VCaP (cell line): ENCODE measurements around the gene ZNF200.
"Not testable (repeated sequence)": the region's sequence is repeated elsewhere in the genome, so short reads cannot be mapped to it uniquely, and the experiment has no call there.

Experiments
- H3K27ac ChIP-seq: fragments of 450-650 bp; 2 replicates; pipeline ENCODE4 v1.5.1; 2017
- TF ChIP-seq, protein P1 (sequence below): fragments of 450-650 bp; conservative IDR thresholded peaks from 2 replicates; pipeline ENCODE4 v1.5.1; 2017; ENCODE audit warnings: mild to moderate bottlenecking, moderate library complexity

The ZNF200 gene

GRCh38 chr16:3212006-3212405 lies 23.0 kb downstream of the ZNF200 start:
- TF ChIP-seq, protein P1, sequence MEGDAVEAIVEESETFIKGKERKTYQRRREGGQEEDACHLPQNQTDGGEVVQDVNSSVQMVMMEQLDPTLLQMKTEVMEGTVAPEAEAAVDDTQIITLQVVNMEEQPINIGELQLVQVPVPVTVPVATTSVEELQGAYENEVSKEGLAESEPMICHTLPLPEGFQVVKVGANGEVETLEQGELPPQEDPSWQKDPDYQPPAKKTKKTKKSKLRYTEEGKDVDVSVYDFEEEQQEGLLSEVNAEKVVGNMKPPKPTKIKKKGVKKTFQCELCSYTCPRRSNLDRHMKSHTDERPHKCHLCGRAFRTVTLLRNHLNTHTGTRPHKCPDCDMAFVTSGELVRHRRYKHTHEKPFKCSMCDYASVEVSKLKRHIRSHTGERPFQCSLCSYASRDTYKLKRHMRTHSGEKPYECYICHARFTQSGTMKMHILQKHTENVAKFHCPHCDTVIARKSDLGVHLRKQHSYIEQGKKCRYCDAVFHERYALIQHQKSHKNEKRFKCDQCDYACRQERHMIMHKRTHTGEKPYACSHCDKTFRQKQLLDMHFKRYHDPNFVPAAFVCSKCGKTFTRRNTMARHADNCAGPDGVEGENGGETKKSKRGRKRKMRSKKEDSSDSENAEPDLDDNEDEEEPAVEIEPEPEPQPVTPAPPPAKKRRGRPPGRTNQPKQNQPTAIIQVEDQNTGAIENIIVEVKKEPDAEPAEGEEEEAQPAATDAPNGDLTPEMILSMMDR, result no peak
- no peak overlapping the region for H3K27ac ChIP-seq

- no peak overlapping the region for H3K27ac ChIP-seq
- TF ChIP-seq, protein P1, result no peak
Measured at GRCh38 chr16:3207086-3207953, 27.6 kb downstream of the ZNF200 start.

- not testable (repeated sequence) for H3K27ac ChIP-seq
Measured at GRCh38 chr16:3205939-3206338, 29.0 kb downstream of the ZNF200 start.

GRCh38 chr16:3202903-3203539 lies 31.9 kb downstream of the ZNF200 start:
- TF ChIP-seq, protein P1, result no peak
- H3K27ac ChIP-seq, result no peak overlapping the region

GRCh38 chr16:3198334-3199072 lies 36.5 kb downstream of the ZNF200 start:
- no peak overlapping the region for H3K27ac ChIP-seq
- TF ChIP-seq, protein P1, result no peak

- H3K27ac ChIP-seq, result not testable (repeated sequence)
Measured at GRCh38 chr16:3197694-3198333, 37.1 kb downstream of the ZNF200 start.

DNA sequence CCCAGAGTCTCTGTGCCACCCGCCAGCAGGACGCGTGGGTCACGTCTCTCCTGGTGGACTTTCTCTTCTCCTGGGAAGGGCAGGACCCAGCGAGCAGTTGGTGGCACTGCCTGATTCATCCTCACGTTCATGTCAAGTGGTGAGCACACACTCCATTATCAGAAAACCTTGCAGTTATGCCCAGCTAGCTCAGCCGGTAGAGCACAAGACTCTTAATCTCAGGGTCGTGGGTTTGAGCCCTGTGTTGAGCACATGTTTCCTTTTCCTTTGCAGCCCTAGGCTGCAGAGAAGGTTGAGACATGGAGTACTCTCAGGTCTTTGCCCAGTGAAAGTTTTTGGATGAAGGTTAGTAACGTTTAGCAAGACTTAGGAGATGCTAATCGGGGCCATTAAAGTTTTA lies 39.0 kb downstream of the ZNF200 start:
- TF ChIP-seq, protein P1, result no peak

GRCh38 chr16:3194792-3195191 lies 40.2 kb downstream of the ZNF200 start:
- H3K27ac ChIP-seq, result no peak overlapping the region
- TF ChIP-seq, protein P1, result no peak

More for the DNA sequence above, 39.0 kb downstream of the ZNF200 start:
- no peak overlapping the region for H3K27ac ChIP-seq
